Astrocyte (in vitro differentiated cells and primary cell): ENCODE data around the gene RNU7-1.

Experiments
- EZH2 ChIP-seq: IDR thresholded peaks from 2 replicates; pipeline ENCODE4 v1.6.1; 2012; ENCODE audit warnings: mild to moderate bottlenecking, low read length, inconsistent platforms; ENCODE audit not compliant: insufficient read depth
- TF ChIP-seq, protein P1 (sequence below): IDR thresholded peaks from 2 replicates; pipeline ENCODE4 v1.5.1; 2011; ENCODE audit warnings: low read depth, mild to moderate bottlenecking, inconsistent platforms, low read length, moderate library complexity; ENCODE audit not compliant: insufficient read depth

DNA sequence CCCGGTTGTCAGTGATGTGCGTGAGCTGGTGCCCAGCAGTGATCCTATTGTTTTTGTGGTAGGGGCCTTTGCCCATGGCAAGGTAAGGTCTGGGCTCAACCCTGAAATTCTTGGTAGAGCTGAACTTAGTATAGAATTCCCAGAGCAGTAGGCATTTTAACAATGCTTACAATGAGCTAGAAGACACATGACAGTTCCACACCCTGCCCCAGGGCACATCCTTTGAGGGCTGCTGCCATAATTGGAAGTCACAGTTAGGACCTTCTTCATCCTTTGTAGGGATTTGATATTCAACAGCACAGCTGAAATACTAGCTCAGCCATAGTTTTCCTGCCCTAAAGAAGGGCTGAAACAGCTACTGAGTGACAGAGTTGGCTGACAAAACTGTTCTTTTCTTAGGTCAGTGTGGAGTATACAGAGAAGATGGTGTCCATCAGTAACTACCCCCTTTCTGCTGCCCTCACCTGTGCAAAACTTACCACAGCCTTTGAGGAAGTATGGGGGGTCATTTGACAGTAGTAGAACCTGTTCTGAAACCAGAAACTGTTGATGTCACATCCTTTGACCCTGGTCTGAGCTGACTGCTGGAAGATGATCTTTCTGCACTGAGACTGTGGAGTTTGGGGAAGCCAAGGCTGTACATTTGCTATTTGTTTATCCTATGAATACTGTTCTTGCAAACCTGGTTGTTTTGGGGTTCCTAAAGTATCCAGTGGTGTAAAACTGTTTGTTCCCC, 31.8 kb downstream of the RNU7-1 start:
- TF ChIP-seq, protein P1, sequence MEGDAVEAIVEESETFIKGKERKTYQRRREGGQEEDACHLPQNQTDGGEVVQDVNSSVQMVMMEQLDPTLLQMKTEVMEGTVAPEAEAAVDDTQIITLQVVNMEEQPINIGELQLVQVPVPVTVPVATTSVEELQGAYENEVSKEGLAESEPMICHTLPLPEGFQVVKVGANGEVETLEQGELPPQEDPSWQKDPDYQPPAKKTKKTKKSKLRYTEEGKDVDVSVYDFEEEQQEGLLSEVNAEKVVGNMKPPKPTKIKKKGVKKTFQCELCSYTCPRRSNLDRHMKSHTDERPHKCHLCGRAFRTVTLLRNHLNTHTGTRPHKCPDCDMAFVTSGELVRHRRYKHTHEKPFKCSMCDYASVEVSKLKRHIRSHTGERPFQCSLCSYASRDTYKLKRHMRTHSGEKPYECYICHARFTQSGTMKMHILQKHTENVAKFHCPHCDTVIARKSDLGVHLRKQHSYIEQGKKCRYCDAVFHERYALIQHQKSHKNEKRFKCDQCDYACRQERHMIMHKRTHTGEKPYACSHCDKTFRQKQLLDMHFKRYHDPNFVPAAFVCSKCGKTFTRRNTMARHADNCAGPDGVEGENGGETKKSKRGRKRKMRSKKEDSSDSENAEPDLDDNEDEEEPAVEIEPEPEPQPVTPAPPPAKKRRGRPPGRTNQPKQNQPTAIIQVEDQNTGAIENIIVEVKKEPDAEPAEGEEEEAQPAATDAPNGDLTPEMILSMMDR, result no peak
- no peak for TF ChIP-seq EZH2
